ENCODE data around the gene EAF1.

GRCh38 chr3:15478640-15478979 lies 51.2 kb downstream of the EAF1 start:
- TF ChIP-seq SUZ12 (IDR thresholded peaks at IDR 0.05): no peak
- TF ChIP-seq FOXM1 (IDR thresholded peaks at IDR 0.05; ENCODE audit: borderline replicate concordance): no peak
- TF ChIP-seq ELF4 (IDR thresholded peaks at IDR 0.05): no peak
- no peak for TF ChIP-seq BHLHE40 (IDR thresholded peaks at IDR 0.05; ENCODE audit: borderline replicate concordance)
- no peak for TF ChIP-seq TARDBP (IDR thresholded peaks at IDR 0.05)

Data from HEK293T (cell line).